ENCODE measurements around the gene LZIC. TPM values are rescaled to one million over a fixed set of nuclear protein-coding genes. Genes with fewer than 3 reads are reported as not detected.

LZIC gene
- total RNA-seq (10 to 100 TPM; 30.8 to 37.7 (median 34.9) TPM), polyA plus RNA-seq (10 to 100 TPM; 18.5 to 30.7 TPM)
- long read RNA-seq, donor 1, partial matches to known transcripts, result 0 of 14 reads
- long read RNA-seq, donor 1, other reads (novel, unspliced or antisense), result 5 of 14 reads
- long read RNA-seq, donor 2, transcript LZIC-201 (8 exons, 945 nt), result major isoform, 15 of 46 reads
- long read RNA-seq, donor 2, transcript LZIC-202 (8 exons, 2,281 nt), result minor isoform, 13 of 46 reads
- long read RNA-seq, donor 2, partial matches to known transcripts, result 4 of 46 reads
- long read RNA-seq, donor 2, other reads (novel, unspliced or antisense), result 10 of 46 reads
- long read RNA-seq, donor 3, transcript LZIC-202 (8 exons, 2,281 nt), result major isoform, 8 of 20 reads
- long read RNA-seq, donor 3, partial matches to known transcripts, result 0 of 20 reads
- long read RNA-seq, donor 3, other reads (novel, unspliced or antisense), result 7 of 20 reads

DNA sequence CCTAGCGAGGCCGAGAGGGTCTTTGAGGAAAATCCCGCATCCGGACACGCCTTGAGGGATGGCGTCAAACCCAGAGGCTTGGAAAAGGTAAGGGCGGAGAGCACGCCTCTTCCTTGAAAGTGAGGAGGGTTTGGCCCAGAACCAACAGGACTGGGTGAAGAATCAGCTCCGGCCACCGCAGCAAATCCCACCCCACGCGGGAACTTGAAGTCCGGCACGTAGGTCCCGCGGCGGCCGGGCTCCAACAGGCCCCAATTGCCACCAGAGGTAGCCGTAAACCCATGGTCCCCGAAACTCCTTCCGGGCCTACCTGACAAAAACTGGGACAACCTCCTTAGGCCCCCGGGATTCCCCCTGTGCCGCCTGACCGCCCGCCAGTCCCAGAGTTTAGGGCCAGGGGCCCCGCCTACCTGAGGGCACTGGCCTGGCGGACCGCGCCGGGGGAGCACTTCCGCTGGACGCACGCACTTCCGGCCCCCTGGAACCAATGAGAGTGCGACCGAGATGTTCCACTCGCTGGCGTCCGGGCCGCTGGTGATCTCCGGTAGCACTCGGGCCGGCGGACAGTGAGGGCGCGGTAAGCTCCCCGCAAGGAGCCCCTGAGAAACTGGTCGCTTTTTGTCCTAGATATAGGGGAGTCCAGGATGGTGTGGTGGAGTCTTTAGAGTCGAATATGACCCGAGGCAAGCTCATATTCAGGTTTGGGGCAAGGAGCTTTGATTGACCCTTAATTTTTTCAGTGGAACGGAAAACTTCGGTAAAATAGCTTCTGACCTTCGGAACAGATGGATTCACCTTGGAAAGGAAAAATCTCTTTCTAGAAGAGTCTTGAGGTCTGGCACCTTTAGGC, at the start of gene LZIC, which contains the start of gene NMNAT1:
TSS of gene LZIC (minus strand) at position 453 of the 850 bp plus-strand sequence. CDS start 6,772 bp downstream, outside the sequence.
TSS of gene NMNAT1 (plus strand) at position 537 of the 850 bp plus-strand sequence. CDS start 28,599 bp downstream, outside the sequence.
- peak; percentile 93 to 96 (median 94) for DNase-seq
- Histone ChIP-seq H3K27ac (peak within 1 kb of the TSS; percentile 56 to 94 (median 90)), H3K27me3 (no peaks in the 10 kb centered on the region), H3K36me3 (peaks cover 0 to 41% (median 20%) of the 10 kb centered on the region in 9 donors), H3K4me3 (peak within 1 kb of the TSS; percentile 66 to 96 (median 80)), H3K9me3 (no peaks in the 10 kb centered on the region), H3K4me1 (peaks cover 4 to 30% (median 17%) of the 10 kb centered on the region in 12 donors)
- intact Hi-C loops (cut with DNase I), result loop anchor here in 5 of 10 donors (1.0 to 10.0 kb wide), 8 partner anchors 32 to 482 kb away; partner anchors contain the start of genes UBE4B (in 3 of the 5) and CTNNBIP1 (in 1 of the 5)
- WGBS, 4 donors, result 0 to 1% (median 0%) methylated on average over 25 to 53 of the region's 53 CpGs
- TF ChIP-seq POLR2A (IDR thresholded peaks at IDR 0.05), result peak; percentile 17 to 92
- TF ChIP-seq, protein P1, sequence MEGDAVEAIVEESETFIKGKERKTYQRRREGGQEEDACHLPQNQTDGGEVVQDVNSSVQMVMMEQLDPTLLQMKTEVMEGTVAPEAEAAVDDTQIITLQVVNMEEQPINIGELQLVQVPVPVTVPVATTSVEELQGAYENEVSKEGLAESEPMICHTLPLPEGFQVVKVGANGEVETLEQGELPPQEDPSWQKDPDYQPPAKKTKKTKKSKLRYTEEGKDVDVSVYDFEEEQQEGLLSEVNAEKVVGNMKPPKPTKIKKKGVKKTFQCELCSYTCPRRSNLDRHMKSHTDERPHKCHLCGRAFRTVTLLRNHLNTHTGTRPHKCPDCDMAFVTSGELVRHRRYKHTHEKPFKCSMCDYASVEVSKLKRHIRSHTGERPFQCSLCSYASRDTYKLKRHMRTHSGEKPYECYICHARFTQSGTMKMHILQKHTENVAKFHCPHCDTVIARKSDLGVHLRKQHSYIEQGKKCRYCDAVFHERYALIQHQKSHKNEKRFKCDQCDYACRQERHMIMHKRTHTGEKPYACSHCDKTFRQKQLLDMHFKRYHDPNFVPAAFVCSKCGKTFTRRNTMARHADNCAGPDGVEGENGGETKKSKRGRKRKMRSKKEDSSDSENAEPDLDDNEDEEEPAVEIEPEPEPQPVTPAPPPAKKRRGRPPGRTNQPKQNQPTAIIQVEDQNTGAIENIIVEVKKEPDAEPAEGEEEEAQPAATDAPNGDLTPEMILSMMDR (IDR thresholded peaks at IDR 0.05), result peak in 2 of 12 donors; percentile 3 to 8
- peak; percentile 99 to 100 (median 99) for ATAC-seq

DNA sequence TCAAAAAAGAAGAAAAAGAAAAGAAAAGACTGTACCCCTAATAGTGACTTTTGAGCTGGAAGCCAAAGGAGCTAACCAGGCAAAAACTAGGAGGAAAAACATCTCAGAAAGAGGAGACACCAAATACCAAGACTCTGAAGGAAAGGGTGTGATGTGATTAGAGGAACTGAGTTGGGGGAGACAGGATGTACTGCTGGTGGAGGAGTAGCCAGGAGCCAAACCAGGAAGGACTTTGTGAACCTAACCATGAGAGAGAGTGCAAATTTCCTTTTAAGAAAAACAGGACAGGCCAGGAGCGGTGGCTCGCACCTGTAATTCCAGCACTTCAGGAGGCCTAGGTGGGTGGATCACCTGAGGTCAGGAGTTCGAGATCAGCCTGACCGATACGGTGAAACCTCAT, 49.7 kb upstream of the LZIC start:
- DNase-seq, result peak in 2 of 5 donors; percentile 14 to 22
- Histone ChIP-seq H3K4me3 (peak overlapping the region in 2 of 12 donors; percentile 10 to 26), H3K9me3 (no peaks in the 10 kb centered on the region), H3K4me1 (peaks cover 0 to 52% (median 26%) of the 10 kb centered on the region in 12 donors), H3K36me3 (no peaks in the 10 kb centered on the region), H3K27me3 (peaks cover 0 to 16% (median 4%) of the 10 kb centered on the region in 9 donors), H3K27ac (peak overlapping the region; percentile 40 to 89 (median 78))
- TF ChIP-seq, protein P1 (IDR thresholded peaks at IDR 0.05), result no peak
- TF ChIP-seq POLR2A (IDR thresholded peaks at IDR 0.05), result peak in 1 of 2 donors; percentile 33
- intact Hi-C loops (cut with DNase I), result loop anchor here in 1 of 10 donors (5.0 kb wide), 1 partner anchor 41 kb away; no protein-coding TSS in a partner anchor
- peak in 3 of 4 donors; percentile 48 to 83 (median 48) for ATAC-seq
- WGBS, 4 donors, result 53 to 74% (median 62%) methylated on average over 5 of the region's 5 CpGs

DNA sequence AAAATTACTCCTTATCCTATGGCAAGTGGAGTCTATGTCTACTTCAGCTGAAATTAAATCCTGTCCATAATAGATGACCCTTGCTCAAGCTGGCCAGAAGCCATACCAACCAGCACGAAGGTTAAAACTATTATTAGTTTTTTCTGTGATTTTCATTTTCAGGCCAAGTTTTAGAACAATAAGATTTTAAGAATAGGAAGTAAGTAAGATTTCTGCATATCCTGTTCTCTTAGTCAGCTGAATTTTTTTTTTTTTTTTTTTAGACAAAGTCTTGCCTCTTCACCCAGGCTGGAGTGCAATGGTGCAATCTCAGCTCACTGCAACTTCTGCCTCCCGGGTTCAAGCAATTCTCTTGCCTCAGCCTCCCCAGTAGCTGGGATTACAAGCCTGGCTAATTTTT, 47.8 kb upstream of the LZIC start:
- WGBS, 4 donors, result 27 to 46% (median 39%) methylated on average over 2 of the region's 2 CpGs
- ATAC-seq, result peak; percentile 56 to 86 (median 73)
- Histone ChIP-seq H3K36me3 (peaks cover 0 to 4% (median 0%) of the 10 kb centered on the region in 9 donors), H3K27ac (peak overlapping the region in 11 of 12 donors; percentile 40 to 89 (median 79)), H3K4me3 (peak overlapping the region in 2 of 12 donors; percentile 8 to 25), H3K9me3 (no peaks in the 10 kb centered on the region), H3K4me1 (peaks cover 0 to 44% (median 22%) of the 10 kb centered on the region in 12 donors), H3K27me3 (no peaks in the 10 kb centered on the region)
- DNase-seq, result peak in 4 of 5 donors; percentile 47 to 59 (median 53)
- intact Hi-C loops (cut with DNase I), result loop anchor here in 1 of 10 donors (5.0 kb wide), 1 partner anchor 39 kb away; no protein-coding TSS in a partner anchor
- no peak for TF ChIP-seq POLR2A (IDR thresholded peaks at IDR 0.05)
- TF ChIP-seq, protein P1 (IDR thresholded peaks at IDR 0.05), result no peak
